ENCODE measurements around the gene NFKBIA. TPM values are rescaled to one million over a fixed set of nuclear protein-coding genes. Genes with fewer than 3 reads are reported as not detected.
"Not testable (repeated sequence)": the region's sequence is repeated elsewhere in the genome, so short reads cannot be mapped to it uniquely, and the experiment has no call there.

NFKBIA gene
- total RNA-seq, 4 donors from 2014 or later: 362 to 1,916 (median 456) TPM

DNA sequence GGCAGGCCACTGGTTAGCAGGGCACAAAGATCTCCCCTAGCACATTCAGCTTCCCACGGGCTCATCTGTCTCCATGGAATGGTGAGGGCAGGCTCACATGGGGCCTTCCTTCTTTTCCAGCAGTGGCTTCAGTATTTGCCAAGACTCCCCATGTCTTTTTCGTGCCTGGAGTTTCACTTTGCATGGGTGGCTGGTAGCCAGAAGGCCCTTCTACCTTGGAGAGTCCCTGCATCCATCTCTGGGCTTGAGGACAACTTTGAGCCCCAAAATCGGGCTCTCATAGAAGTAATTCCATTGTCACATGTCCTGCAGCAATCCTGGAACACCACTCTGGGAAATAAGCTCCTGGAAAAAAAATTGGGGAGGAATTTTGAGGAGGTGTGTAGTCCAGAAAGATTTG is 42.1 kb downstream of the NFKBIA start:
- no peaks in the 10 kb centered on the region for H3K36me3 ChIP-seq
- peak overlapping the region in 1 of 4 donors; percentile 13 for H3K27ac ChIP-seq
- peaks cover 0 to 15% (median 7%) of the 10 kb centered on the region in 4 donors for H3K4me1 ChIP-seq
- no peaks in the 10 kb centered on the region for H3K27me3 ChIP-seq
- intact Hi-C loops (cut with DNase I; ENCODE audit: low total_unique reads): no loop called here
- 45% methylated on average over 3 of the region's 3 CpGs; no CpG with 5 or more reads in 1 of the 2 donors for WGBS, 2 donors (ENCODE audit: low coverage in 1 of 2)
- in situ Hi-C loops (cut with MboI; ENCODE audit: low pct_ligation_motif_present in 1 of 4, low pct_unique_long_range_greater_than_20kb in 1 of 4, low sequenced_read_pairs in 3 of 4): no loop called here
- H3K9me3 ChIP-seq: no peaks in the 10 kb centered on the region
- H3K4me3 ChIP-seq: no peak overlapping the region
- TF ChIP-seq POLR2AphosphoS5 (IDR thresholded peaks at IDR 0.05) (no peak), EP300 (IDR thresholded peaks at IDR 0.05; ENCODE audit: low read depth) (no peak), POLR2A (IDR thresholded peaks at IDR 0.05) (no peak)
- TF ChIP-seq, protein P1, sequence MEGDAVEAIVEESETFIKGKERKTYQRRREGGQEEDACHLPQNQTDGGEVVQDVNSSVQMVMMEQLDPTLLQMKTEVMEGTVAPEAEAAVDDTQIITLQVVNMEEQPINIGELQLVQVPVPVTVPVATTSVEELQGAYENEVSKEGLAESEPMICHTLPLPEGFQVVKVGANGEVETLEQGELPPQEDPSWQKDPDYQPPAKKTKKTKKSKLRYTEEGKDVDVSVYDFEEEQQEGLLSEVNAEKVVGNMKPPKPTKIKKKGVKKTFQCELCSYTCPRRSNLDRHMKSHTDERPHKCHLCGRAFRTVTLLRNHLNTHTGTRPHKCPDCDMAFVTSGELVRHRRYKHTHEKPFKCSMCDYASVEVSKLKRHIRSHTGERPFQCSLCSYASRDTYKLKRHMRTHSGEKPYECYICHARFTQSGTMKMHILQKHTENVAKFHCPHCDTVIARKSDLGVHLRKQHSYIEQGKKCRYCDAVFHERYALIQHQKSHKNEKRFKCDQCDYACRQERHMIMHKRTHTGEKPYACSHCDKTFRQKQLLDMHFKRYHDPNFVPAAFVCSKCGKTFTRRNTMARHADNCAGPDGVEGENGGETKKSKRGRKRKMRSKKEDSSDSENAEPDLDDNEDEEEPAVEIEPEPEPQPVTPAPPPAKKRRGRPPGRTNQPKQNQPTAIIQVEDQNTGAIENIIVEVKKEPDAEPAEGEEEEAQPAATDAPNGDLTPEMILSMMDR (IDR thresholded peaks at IDR 0.05): no peak
- no peak for DNase-seq

GRCh38 chr14:35361141-35361480 is 43.4 kb downstream of the NFKBIA start:
- Histone ChIP-seq H3K27ac (no peak overlapping the region), H3K4me1 (peaks cover 0 to 21% (median 6%) of the 10 kb centered on the region in 4 donors), H3K4me3 (no peak overlapping the region), H3K36me3 (no peaks in the 10 kb centered on the region), H3K27me3 (no peaks in the 10 kb centered on the region), H3K9me3 (no peaks in the 10 kb centered on the region)
- 80 to 81% methylated on average over 6 to 8 of the region's 8 CpGs for WGBS, 2 donors (ENCODE audit: low coverage in 1 of 2)
- in situ Hi-C loops (cut with MboI; ENCODE audit: low pct_ligation_motif_present in 1 of 4, low pct_unique_long_range_greater_than_20kb in 1 of 4, low sequenced_read_pairs in 3 of 4): no loop called here
- intact Hi-C loops (cut with DNase I; ENCODE audit: low total_unique reads): no loop called here
- DNase-seq: no peak
- TF ChIP-seq EP300 (IDR thresholded peaks at IDR 0.05; ENCODE audit: low read depth) (no peak), POLR2AphosphoS5 (IDR thresholded peaks at IDR 0.05) (no peak), POLR2A (IDR thresholded peaks at IDR 0.05) (no peak)
- TF ChIP-seq, protein P1 (IDR thresholded peaks at IDR 0.05): no peak

- 77 to 89% methylated on average over 7 of the region's 7 CpGs for WGBS, 2 donors (ENCODE audit: low coverage in 1 of 2)
- H3K4me1 ChIP-seq: peaks cover 0 to 21% (median 6%) of the 10 kb centered on the region in 4 donors
- H3K27me3 ChIP-seq; H3K9me3 ChIP-seq; intact Hi-C loops (cut with DNase I; ENCODE audit: low total_unique reads); H3K36me3 ChIP-seq; H3K27ac ChIP-seq; DNase-seq; in situ Hi-C loops (cut with MboI; ENCODE audit: low pct_ligation_motif_present in 1 of 4, low pct_unique_long_range_greater_than_20kb in 1 of 4, low sequenced_read_pairs in 3 of 4); H3K4me3 ChIP-seq: not testable (repeated sequence)
Observed at GRCh38 chr14:35359655-35360054, 44.9 kb downstream of the NFKBIA start.

GRCh38 chr14:35355981-35356841 is 48.3 kb downstream of the NFKBIA start:
- TF ChIP-seq POLR2A (IDR thresholded peaks at IDR 0.05) (peak; percentile 26), POLR2AphosphoS5 (IDR thresholded peaks at IDR 0.05) (peak in 2 of 3 donors; percentile 52 to 57), EP300 (IDR thresholded peaks at IDR 0.05; ENCODE audit: low read depth) (peak; percentile 7)
- TF ChIP-seq, protein P1 (IDR thresholded peaks at IDR 0.05): peak in 1 of 5 experiments; percentile 17
- intact Hi-C loops (cut with DNase I; ENCODE audit: low total_unique reads) (no loop called here), in situ Hi-C loops (cut with MboI; ENCODE audit: low pct_ligation_motif_present in 1 of 4, low pct_unique_long_range_greater_than_20kb in 1 of 4, low sequenced_read_pairs in 3 of 4) (no loop called here)
- Histone ChIP-seq H3K4me1 (peaks cover 0 to 19% (median 9%) of the 10 kb centered on the region in 4 donors), H3K36me3 (no peaks in the 10 kb centered on the region), H3K27me3 (no peaks in the 10 kb centered on the region), H3K9me3 (no peaks in the 10 kb centered on the region), H3K4me3 (no peak overlapping the region), H3K27ac (peak overlapping the region; percentile 66 to 80 (median 74))
- DNase-seq: peak; percentile 90
- 7 to 45% methylated on average over 4 to 5 of the region's 5 CpGs for whole genome bisulfite sequencing, 2 donors (ENCODE audit: low coverage in 1 of 2)

GRCh38 chr14:35355235-35355634 is 49.3 kb downstream of the NFKBIA start:
- DNase-seq; in situ Hi-C loops (cut with MboI; ENCODE audit: low pct_ligation_motif_present in 1 of 4, low pct_unique_long_range_greater_than_20kb in 1 of 4, low sequenced_read_pairs in 3 of 4); H3K9me3 ChIP-seq; intact Hi-C loops (cut with DNase I; ENCODE audit: low total_unique reads); H3K27me3 ChIP-seq; H3K4me3 ChIP-seq; H3K36me3 ChIP-seq: not testable (repeated sequence)
- 72 to 90% methylated on average over 5 to 6 of the region's 6 CpGs for WGBS, 2 donors (ENCODE audit: low coverage in 1 of 2)
- Histone ChIP-seq H3K27ac (peak overlapping the region; percentile 66 to 80 (median 74)), H3K4me1 (peaks cover 0 to 19% (median 9%) of the 10 kb centered on the region in 4 donors)

Measured in transverse colon (tissue), 4 donors.